Hepatocyte (in vitro differentiated cells): ENCODE measurements around the gene FAM9B.

ENCODE experiments used
- EZH2 ChIP-seq: fragments of 200-600 bp; sonication (generic); IDR thresholded peaks from 2 replicates; pipeline ENCODE4 v1.6.1; 2016; ENCODE audit warnings: antibody characterized with exemption, mild to moderate bottlenecking, borderline replicate concordance
- TF ChIP-seq, protein P1 (sequence below): fragments of 200-600 bp; sonication (generic); IDR thresholded peaks from 2 replicates; pipeline ENCODE4 v1.5.1; 2016; ENCODE audit warnings: antibody characterized with exemption, mild to moderate bottlenecking; ENCODE audit not compliant: poor library complexity

DNA sequence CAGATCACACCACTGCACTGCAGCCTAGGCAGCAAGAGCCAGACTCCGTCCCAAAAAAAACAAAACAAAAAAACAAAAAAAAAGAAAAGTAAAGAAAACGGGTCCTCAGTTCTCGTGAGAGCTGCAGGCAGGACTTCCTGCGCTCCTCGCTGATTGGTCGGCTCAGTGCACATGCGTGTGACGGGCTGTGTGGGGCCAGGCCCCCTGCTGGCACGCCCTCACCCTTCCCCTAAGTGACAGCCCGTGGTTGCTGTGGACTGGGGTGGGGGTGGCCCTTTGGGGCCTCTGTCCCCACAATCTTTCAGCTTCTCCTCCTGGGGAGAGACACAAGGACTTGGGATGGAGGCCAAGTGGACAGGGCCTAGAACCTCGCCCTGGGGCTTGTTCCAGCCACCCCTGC lies at the start of gene FAM9B:
- TF ChIP-seq, protein P1, sequence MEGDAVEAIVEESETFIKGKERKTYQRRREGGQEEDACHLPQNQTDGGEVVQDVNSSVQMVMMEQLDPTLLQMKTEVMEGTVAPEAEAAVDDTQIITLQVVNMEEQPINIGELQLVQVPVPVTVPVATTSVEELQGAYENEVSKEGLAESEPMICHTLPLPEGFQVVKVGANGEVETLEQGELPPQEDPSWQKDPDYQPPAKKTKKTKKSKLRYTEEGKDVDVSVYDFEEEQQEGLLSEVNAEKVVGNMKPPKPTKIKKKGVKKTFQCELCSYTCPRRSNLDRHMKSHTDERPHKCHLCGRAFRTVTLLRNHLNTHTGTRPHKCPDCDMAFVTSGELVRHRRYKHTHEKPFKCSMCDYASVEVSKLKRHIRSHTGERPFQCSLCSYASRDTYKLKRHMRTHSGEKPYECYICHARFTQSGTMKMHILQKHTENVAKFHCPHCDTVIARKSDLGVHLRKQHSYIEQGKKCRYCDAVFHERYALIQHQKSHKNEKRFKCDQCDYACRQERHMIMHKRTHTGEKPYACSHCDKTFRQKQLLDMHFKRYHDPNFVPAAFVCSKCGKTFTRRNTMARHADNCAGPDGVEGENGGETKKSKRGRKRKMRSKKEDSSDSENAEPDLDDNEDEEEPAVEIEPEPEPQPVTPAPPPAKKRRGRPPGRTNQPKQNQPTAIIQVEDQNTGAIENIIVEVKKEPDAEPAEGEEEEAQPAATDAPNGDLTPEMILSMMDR = no peak
- no peak for TF ChIP-seq EZH2
